ENCODE results near the gene MMP2.

Gene MMP2

GRCh38 chr16:55469821-55470532 lies 9.0 kb upstream of the MMP2 start:
- DNase-seq: no peak

- no peak for DNase-seq
These were observed 8.2 kb upstream of the MMP2 start for GRCh38 chr16:55470533-55471371.

GRCh38 chr16:55471448-55472097 lies 7.4 kb upstream of the MMP2 start:
- DNase-seq: no peak

GRCh38 chr16:55473587-55473986 lies 5.4 kb upstream of the MMP2 start:
- DNase-seq: no peak

- no peak for DNase-seq
These were observed 4.2 kb upstream of the MMP2 start for GRCh38 chr16:55474821-55475220.

GRCh38 chr16:55475919-55476318 lies 3.1 kb upstream of the MMP2 start:
- no peak for DNase-seq

- no peak for DNase-seq
These were observed 2.1 kb upstream of the MMP2 start for GRCh38 chr16:55476625-55477533.

GRCh38 chr16:55477736-55478135 lies 1.3 kb upstream of the MMP2 start:
- no peak for DNase-seq

GRCh38 chr16:55479430-55480140 lies 587 bp downstream of the MMP2 start:
- no peak for DNase-seq

- DNase-seq: no peak
These were observed 1.2 kb downstream of the MMP2 start for GRCh38 chr16:55480228-55480655.

- no peak for DNase-seq
These were observed 2.0 kb downstream of the MMP2 start for GRCh38 chr16:55481023-55481422.

- DNase-seq: no peak
These were observed 3.1 kb downstream of the MMP2 start for GRCh38 chr16:55482056-55482455.

GRCh38 chr16:55487048-55487803 lies 8.2 kb downstream of the MMP2 start:
- no peak for DNase-seq

GRCh38 chr16:55488306-55488705 lies 9.3 kb downstream of the MMP2 start:
- no peak for DNase-seq

GRCh38 chr16:55489119-55489955 lies 10.3 kb downstream of the MMP2 start:
- no peak for DNase-seq

GRCh38 chr16:55489956-55490265 lies 10.9 kb downstream of the MMP2 start:
- no peak for DNase-seq

GRCh38 chr16:55490301-55490700 lies 11.3 kb downstream of the MMP2 start:
- DNase-seq: no peak

- no peak for DNase-seq
These were observed 12.7 kb downstream of the MMP2 start for GRCh38 chr16:55491691-55492090.

- DNase-seq: no peak
These were observed 13.9 kb downstream of the MMP2 start for GRCh38 chr16:55492756-55493380.

GRCh38 chr16:55494994-55495421 lies 16.0 kb downstream of the MMP2 start:
- DNase-seq: no peak
